Peyer's patch (tissue), 4 donors: Measurements from ENCODE around the gene TTI1. TPM values are rescaled to one million over a fixed set of nuclear protein-coding genes. Genes with fewer than 3 reads are reported as not detected.

Experiments used
- DNase-seq, 3 donors: peaks; one replicate each; pipeline ENCODE4 v3.0.0-alpha.2; 2017 to 2019
- H3K27ac ChIP-seq, 4 donors: fragments of 200-600 bp; sonication (generic); one replicate each; pipeline ENCODE4 v1.5.1; 2016 to 2019
- H3K27me3 ChIP-seq, 2 donors: fragments of 200-600 bp; sonication (generic); one replicate each; pipeline ENCODE4 v1.5.1; 2019
- H3K36me3 ChIP-seq, 3 donors: fragments of 200-600 bp; sonication (generic); one replicate each; pipeline ENCODE4 v1.5.1; 2016 to 2019
- H3K4me1 ChIP-seq, 4 donors: fragments of 200-600 bp; sonication (generic); one replicate each; pipeline ENCODE4 v1.5.1; 2016 to 2019
- H3K4me3 ChIP-seq, 4 donors: fragments of 200-600 bp; sonication (generic); 1 replicate in 3 of 4; 2 replicates in 1 of 4; pipeline ENCODE4 v1.5.1; 2016 to 2019; ENCODE audit warnings: mild to moderate bottlenecking in 1 of 4
- H3K9me3 ChIP-seq, 4 donors: fragments of 200-600 bp; sonication (generic); one replicate each; pipeline ENCODE4 v1.5.1; 2016 to 2019; ENCODE audit warnings: mild to moderate bottlenecking in 1 of 4
- POLR2A ChIP-seq, 2 donors: fragments of 450-650 bp; IDR thresholded peaks; one replicate each; pipeline ENCODE4 v1.5.1; 2017; ENCODE audit warnings: antibody characterized with exemption in 2 of 2, mild to moderate bottlenecking in 2 of 2, moderate library complexity in 2 of 2
- total RNA-seq, 4 donors: library from RNA; depleted of rRNA; stranded (reverse); fragments of >200 nt; gene quantifications; one replicate each; pipeline ENCODE4 v1.1.0, GENCODE V29; 2016
- TF ChIP-seq, protein P1 (sequence below), 6 experiments: fragments of 450-650 bp in 4 of 6; fragments of 200-600 bp in 2 of 6; sonication (generic) in 1 of 6; IDR thresholded peaks; one replicate each; pipeline ENCODE4 v1.5.1; 2017 to 2019; ENCODE audit warnings: antibody characterized with exemption in 6 of 6, mild to moderate bottlenecking in 3 of 6, moderate library complexity in 1 of 6

The TTI1 gene
- total RNA-seq, 4 donors from 2014 or later = 9.3 to 34.7 (median 14.8) TPM

DNA sequence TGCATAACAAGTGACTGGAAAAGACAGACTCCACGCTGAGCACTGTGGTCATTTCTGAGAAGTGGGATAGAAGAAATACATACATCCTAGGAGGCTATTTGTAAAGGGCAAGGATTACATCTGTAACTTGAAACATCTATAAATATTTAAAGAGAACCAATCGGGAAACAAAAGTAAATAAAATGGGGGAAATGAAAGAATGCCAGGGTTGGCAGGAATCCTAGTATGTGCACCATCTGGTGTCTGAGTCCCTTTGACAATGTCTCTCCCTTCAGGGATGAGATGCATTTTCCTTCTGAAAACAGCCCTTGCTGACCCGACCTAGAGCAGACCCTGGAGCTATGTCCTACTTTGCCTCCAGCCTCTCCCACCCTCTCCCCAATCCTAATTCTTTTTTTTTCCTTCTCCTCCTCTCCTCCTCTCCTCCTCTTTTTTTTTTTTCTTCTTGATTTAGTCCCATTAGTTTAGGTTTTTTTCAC lies 77.1 kb downstream of the TTI1 start:
- Histone ChIP-seq H3K4me3 (no peak overlapping the region), H3K36me3 (no peaks in the 10 kb centered on the region), H3K27ac (no peak overlapping the region), H3K4me1 (no peaks in the 10 kb centered on the region), H3K9me3 (peaks cover 0 to 2% (median 0%) of the 10 kb centered on the region in 4 donors), H3K27me3 (no peaks in the 10 kb centered on the region)
- TF ChIP-seq, protein P1, sequence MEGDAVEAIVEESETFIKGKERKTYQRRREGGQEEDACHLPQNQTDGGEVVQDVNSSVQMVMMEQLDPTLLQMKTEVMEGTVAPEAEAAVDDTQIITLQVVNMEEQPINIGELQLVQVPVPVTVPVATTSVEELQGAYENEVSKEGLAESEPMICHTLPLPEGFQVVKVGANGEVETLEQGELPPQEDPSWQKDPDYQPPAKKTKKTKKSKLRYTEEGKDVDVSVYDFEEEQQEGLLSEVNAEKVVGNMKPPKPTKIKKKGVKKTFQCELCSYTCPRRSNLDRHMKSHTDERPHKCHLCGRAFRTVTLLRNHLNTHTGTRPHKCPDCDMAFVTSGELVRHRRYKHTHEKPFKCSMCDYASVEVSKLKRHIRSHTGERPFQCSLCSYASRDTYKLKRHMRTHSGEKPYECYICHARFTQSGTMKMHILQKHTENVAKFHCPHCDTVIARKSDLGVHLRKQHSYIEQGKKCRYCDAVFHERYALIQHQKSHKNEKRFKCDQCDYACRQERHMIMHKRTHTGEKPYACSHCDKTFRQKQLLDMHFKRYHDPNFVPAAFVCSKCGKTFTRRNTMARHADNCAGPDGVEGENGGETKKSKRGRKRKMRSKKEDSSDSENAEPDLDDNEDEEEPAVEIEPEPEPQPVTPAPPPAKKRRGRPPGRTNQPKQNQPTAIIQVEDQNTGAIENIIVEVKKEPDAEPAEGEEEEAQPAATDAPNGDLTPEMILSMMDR (IDR thresholded peaks at IDR 0.05) = no peak
- TF ChIP-seq POLR2A (IDR thresholded peaks at IDR 0.05) = no peak
- DNase-seq = no peak

DNA sequence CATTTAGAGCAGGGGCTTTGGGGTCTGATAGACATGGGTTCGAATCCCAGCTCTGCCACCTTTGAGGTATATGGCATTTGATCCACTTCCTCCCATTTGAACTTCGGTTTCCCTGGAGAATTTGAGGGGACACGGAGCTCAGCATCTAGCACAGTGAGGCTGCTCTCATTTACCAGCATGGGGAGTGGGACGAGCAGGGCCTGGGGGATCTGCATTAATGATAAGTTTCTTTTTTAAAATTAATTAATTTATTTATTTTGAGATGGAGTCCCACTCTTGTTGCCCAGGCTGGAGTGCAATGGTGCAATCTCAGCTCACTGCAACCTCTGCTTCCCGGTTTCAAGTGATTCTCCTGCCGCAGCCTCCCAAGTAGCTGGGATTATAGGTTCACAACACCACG lies 77.7 kb downstream of the TTI1 start:
- H3K4me1 ChIP-seq = no peaks in the 10 kb centered on the region
- no peaks in the 10 kb centered on the region for H3K36me3 ChIP-seq
- H3K27me3 ChIP-seq = no peaks in the 10 kb centered on the region
- no peak overlapping the region for H3K27ac ChIP-seq
- DNase-seq = no peak
- H3K4me3 ChIP-seq = no peak overlapping the region
- TF ChIP-seq POLR2A (IDR thresholded peaks at IDR 0.05) = no peak
- TF ChIP-seq, protein P1 (IDR thresholded peaks at IDR 0.05) = no peak
- peaks cover 0 to 2% (median 0%) of the 10 kb centered on the region in 4 donors for H3K9me3 ChIP-seq

DNA sequence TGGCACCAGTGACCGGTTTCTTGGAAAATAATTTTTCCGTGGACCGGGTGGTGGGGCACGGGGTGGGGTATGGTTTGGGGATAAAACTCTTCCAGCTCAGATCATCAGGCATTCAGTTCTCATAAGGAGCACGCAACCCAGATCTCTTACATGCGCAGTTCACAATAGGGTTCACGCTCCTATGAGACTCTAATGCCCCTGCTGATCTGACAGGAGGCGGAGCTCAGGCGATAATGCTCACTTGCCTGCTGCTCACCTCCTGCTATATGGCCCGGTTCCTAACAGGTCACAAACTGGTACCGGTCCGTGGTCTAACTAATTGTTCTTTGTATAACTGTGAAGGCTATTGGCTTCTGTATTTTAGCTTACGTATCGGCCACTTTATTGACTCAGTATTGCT lies 78.6 kb downstream of the TTI1 start:
- H3K27ac ChIP-seq = no peak overlapping the region
- DNase-seq = no peak
- H3K9me3 ChIP-seq = no peaks in the 10 kb centered on the region
- TF ChIP-seq, protein P1 (IDR thresholded peaks at IDR 0.05) = no peak
- no peak for TF ChIP-seq POLR2A (IDR thresholded peaks at IDR 0.05)
- no peaks in the 10 kb centered on the region for H3K27me3 ChIP-seq
- no peak overlapping the region for H3K4me3 ChIP-seq
- H3K36me3 ChIP-seq = no peaks in the 10 kb centered on the region
- H3K4me1 ChIP-seq = no peaks in the 10 kb centered on the region

DNA sequence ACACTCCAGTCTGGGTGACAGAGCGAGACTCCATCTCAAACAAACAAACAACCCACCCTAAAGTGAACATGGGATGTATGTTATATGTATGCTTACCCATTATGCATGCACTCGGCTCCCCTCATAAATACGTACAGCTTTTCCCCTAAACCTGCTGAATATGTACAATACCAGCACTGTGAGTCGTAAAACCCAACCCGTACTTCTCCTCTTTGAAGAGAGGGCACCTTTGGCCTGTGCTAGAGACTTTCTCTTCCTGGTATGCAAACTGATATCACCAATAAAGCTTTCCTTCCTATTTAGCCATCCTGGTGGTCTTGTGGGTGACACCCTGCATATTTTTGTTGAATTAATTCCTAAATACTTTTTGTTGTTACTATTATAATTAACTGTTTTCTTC lies 79.1 kb downstream of the TTI1 start:
- H3K4me1 ChIP-seq = no peaks in the 10 kb centered on the region
- no peak overlapping the region for H3K27ac ChIP-seq
- TF ChIP-seq, protein P1 (IDR thresholded peaks at IDR 0.05) = no peak
- no peak for TF ChIP-seq POLR2A (IDR thresholded peaks at IDR 0.05)
- no peaks in the 10 kb centered on the region for H3K27me3 ChIP-seq
- H3K9me3 ChIP-seq = no peaks in the 10 kb centered on the region
- no peaks in the 10 kb centered on the region for H3K36me3 ChIP-seq
- DNase-seq = no peak
- no peak overlapping the region for H3K4me3 ChIP-seq

DNA sequence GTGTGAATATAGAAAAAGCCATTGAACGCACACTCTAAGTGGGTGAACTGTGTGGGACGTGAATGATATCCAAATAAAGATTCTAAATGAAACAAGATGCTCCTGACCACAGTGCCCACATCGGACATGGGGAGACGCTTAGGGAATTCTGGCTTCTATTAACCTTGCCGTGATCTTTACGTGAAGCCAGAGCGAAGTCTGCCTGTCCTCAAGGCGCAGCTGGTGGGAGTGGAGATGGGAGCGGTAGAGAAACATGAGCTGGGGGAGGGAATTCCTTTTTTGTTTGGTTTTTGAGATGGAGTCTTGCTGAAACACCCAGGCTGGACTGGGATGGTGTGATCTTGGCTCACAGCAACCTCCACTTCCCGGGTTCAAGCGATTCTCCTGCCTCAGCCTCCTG lies 84.3 kb downstream of the TTI1 start:
- Histone ChIP-seq H3K27me3 (no peaks in the 10 kb centered on the region), H3K4me3 (no peak overlapping the region), H3K36me3 (no peaks in the 10 kb centered on the region), H3K27ac (no peak overlapping the region), H3K9me3 (peaks cover 0 to 9% (median 0%) of the 10 kb centered on the region in 4 donors), H3K4me1 (no peaks in the 10 kb centered on the region)
- DNase-seq = no peak
- no peak for TF ChIP-seq POLR2A (IDR thresholded peaks at IDR 0.05)
- TF ChIP-seq, protein P1 (IDR thresholded peaks at IDR 0.05) = no peak

DNA sequence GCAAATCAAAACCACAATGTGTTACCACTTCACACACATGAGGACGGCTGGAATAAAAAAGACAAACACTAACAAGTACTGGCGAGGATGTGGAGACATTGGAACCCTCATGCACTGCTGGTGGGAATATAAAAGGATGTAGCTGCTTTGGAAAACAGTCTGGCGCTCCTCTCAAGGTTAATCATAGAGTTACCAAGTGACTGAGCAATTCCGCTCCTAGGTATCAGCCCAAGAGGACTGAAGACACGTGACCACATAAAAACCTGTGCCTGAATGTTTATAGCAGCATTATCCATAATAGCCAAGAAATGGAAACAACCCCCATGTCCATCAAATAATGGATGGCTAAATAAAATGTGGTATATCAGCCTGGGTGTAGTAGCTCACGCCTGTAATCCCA lies 85.3 kb downstream of the TTI1 start:
- Histone ChIP-seq H3K27ac (no peak overlapping the region), H3K36me3 (no peaks in the 10 kb centered on the region), H3K27me3 (no peaks in the 10 kb centered on the region), H3K9me3 (peaks cover 0 to 9% (median 0%) of the 10 kb centered on the region in 4 donors), H3K4me3 (no peak overlapping the region), H3K4me1 (no peaks in the 10 kb centered on the region)
- no peak for TF ChIP-seq POLR2A (IDR thresholded peaks at IDR 0.05)
- TF ChIP-seq, protein P1 (IDR thresholded peaks at IDR 0.05) = no peak
- no peak for DNase-seq
